Osteocyte (in vitro differentiated cells): ENCODE results near the gene MGP. TPM values are rescaled to one million over a fixed set of nuclear protein-coding genes. Genes with fewer than 3 reads are reported as not detected.

Source experiments
- DNase-seq: peaks from one replicate; pipeline ENCODE4 v3.0.0; 2021; ENCODE audit warnings: mixed read lengths; ENCODE audit not compliant: unreplicated experiment; ENCODE audit errors: extremely low spot score
- H3K27ac Mint-ChIP-seq: one replicate; pipeline ENCODE4 v1.8.0; 2021; ENCODE audit warnings: mild to moderate bottlenecking, mixed read lengths; ENCODE audit not compliant: unreplicated experiment
- H3K27me3 Mint-ChIP-seq: one replicate; pipeline ENCODE4 v1.8.0; 2021; ENCODE audit warnings: mixed read lengths; ENCODE audit not compliant: unreplicated experiment
- H3K36me3 Mint-ChIP-seq: one replicate; pipeline ENCODE4 v1.8.0; 2021; ENCODE audit warnings: mixed read lengths; ENCODE audit not compliant: unreplicated experiment
- H3K4me1 Mint-ChIP-seq: one replicate; pipeline ENCODE4 v1.8.0; 2021; ENCODE audit warnings: mixed read lengths; ENCODE audit not compliant: unreplicated experiment
- H3K4me3 Mint-ChIP-seq: one replicate; pipeline ENCODE4 v1.8.0; 2021; ENCODE audit warnings: mild to moderate bottlenecking, moderate library complexity, mixed read lengths; ENCODE audit not compliant: unreplicated experiment
- H3K9me3 Mint-ChIP-seq: one replicate; pipeline ENCODE4 v1.8.0; 2021; ENCODE audit warnings: mixed read lengths; ENCODE audit not compliant: unreplicated experiment
- total RNA-seq: library from RNA; stranded (reverse); gene quantifications from 2 replicates; pipeline ENCODE4 v1.2.1, GENCODE V29; 2021
- TF ChIP-seq, protein P1 (sequence below): fragments of 200-600 bp; sonication (generic); IDR thresholded peaks from 2 replicates; pipeline ENCODE4 v1.5.0; 2021; ENCODE audit warnings: antibody characterized with exemption, mild to moderate bottlenecking, moderate library complexity

The MGP gene
- total RNA-seq, 1 donor from 2014 or later, result 74.1 TPM

DNA sequence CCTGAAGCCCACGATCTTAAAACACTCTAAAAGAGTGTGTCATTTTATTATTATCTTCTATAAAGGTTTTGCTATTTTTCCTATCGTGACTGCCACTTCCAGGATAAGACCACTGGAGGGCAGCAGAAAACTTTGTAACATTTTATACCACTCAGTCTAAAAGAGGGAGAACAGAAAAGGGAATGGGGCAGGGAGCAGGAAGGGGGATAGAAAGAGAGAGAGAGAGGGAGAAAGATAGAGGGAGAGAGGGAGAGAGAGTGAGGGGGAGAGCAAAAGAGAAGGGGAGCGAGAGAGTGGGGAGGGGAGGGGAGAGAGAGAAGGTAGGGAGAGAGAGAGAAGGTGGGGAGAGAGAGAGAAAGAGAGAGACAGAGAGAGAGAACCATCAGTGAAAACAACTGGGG is 40.3 kb downstream of the MGP start:
- Mint-ChIP-seq H3K9me3 (peaks cover under 1% of the 10 kb centered on the region), H3K27ac (peak overlapping the region; percentile 53), H3K36me3 (no peaks in the 10 kb centered on the region), H3K27me3 (no peaks in the 10 kb centered on the region), H3K4me1 (peaks cover 56% of the 10 kb centered on the region), H3K4me3 (no peak overlapping the region)
- TF ChIP-seq, protein P1, sequence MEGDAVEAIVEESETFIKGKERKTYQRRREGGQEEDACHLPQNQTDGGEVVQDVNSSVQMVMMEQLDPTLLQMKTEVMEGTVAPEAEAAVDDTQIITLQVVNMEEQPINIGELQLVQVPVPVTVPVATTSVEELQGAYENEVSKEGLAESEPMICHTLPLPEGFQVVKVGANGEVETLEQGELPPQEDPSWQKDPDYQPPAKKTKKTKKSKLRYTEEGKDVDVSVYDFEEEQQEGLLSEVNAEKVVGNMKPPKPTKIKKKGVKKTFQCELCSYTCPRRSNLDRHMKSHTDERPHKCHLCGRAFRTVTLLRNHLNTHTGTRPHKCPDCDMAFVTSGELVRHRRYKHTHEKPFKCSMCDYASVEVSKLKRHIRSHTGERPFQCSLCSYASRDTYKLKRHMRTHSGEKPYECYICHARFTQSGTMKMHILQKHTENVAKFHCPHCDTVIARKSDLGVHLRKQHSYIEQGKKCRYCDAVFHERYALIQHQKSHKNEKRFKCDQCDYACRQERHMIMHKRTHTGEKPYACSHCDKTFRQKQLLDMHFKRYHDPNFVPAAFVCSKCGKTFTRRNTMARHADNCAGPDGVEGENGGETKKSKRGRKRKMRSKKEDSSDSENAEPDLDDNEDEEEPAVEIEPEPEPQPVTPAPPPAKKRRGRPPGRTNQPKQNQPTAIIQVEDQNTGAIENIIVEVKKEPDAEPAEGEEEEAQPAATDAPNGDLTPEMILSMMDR, result peak; percentile 77
- DNase-seq, result no peak

DNA sequence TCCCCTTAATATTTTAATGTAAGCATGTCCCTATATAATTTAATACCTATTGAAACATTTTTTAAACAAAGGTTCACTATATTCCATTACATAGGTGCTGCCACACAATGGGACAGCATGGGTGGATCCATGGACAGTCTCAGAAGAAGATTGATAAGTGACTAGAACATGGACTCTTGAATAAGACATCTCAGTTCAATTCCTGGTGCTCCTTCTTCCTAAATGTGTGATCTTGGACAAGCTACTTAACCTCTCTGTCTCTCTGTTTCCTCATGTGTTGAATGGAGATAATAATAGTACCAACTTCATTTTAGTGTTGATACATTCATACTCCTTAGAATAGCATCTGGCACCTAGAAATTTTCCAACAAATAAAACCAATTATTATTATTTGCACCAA is 41.3 kb downstream of the MGP start:
- TF ChIP-seq, protein P1, result no peak
- no peaks in the 10 kb centered on the region for H3K27me3 Mint-ChIP-seq
- H3K4me3 Mint-ChIP-seq, result no peak overlapping the region
- H3K4me1 Mint-ChIP-seq, result peaks cover 50% of the 10 kb centered on the region
- DNase-seq, result no peak
- H3K27ac Mint-ChIP-seq, result no peak overlapping the region
- H3K36me3 Mint-ChIP-seq, result peaks cover 1% of the 10 kb centered on the region
- H3K9me3 Mint-ChIP-seq, result peaks cover 8% of the 10 kb centered on the region

DNA sequence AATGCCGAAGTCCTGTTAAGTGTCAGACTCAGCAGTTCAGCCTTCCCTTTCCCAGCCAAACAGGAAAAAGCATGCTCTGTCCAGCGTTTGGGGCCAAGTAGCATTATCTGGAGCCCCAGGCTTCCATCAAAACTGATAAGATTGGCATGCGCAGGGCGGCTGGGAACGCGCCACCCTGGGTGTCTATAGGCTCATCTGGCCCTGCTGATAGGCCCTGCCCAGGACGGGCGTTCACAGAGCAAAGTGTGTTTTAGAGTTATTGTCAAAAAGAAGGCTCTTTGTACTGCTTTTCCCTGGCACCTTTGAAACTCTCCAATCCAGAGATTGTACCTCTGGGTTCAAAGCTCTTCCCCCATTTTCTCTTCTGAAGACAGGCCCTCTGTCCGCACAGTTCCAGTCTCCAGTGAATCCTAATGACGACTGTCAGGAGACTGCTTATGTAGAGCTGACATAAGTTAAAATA is 42.2 kb downstream of the MGP start, which contains the start of gene ART4:
Gene ART4, minus strand, starts transcription at position 102 of the 463 bp plus-strand sequence. CDS start 413 bp downstream, outside the sequence.
- DNase-seq, result no peak
- peak within 1 kb of the TSS; percentile 92 for H3K27ac Mint-ChIP-seq
- H3K4me1 Mint-ChIP-seq, result peaks cover 46% of the 10 kb centered on the region
- no peaks in the 10 kb centered on the region for H3K27me3 Mint-ChIP-seq
- peaks cover 13% of the 10 kb centered on the region for H3K9me3 Mint-ChIP-seq
- H3K36me3 Mint-ChIP-seq, result peaks cover 1% of the 10 kb centered on the region
- TF ChIP-seq, protein P1, result no peak
- no peak within 1 kb of the TSS for H3K4me3 Mint-ChIP-seq

DNA sequence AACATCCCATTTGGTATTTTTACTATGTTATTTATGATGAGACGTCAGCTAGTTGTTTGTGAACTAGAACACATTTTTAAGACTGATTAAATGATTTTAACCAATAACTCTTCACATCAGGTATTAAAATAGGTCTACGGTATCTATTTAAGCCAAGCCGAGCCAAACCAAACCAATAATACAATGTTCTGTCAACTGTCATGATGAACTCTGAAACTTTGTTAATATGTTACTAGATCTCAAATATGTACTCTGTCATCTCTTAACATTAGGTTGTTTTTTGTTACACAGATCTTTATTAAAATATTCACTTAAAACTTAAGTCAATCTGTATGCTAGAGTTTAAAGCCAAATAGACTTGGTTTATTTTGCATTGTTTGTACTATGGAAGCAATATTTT is 43.3 kb downstream of the MGP start:
- Mint-ChIP-seq H3K36me3 (peaks cover 1% of the 10 kb centered on the region), H3K27me3 (no peaks in the 10 kb centered on the region), H3K4me3 (no peak overlapping the region), H3K4me1 (peaks cover 47% of the 10 kb centered on the region), H3K27ac (peak overlapping the region; percentile 92), H3K9me3 (peaks cover 13% of the 10 kb centered on the region)
- TF ChIP-seq, protein P1, result no peak
- no peak for DNase-seq

DNA sequence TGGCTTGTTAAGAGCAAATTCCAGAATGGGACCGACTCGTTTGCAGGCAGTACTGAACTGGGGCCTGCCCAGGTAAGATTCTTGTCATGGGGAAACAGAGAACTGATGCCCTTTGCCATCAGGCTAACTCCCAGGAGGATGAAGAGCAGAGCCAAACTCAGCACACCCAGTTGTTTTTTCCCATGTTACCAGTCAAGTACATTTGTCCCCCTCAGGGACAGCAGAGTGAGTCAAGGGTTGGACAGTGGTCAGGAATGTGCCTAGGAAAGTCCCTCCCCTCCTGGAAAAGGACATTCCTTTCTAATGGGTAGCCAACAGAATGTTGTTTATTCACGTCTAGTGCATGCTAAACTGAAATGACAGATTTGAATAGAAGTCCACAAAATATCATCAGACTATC is 43.9 kb downstream of the MGP start:
- Mint-ChIP-seq H3K9me3 (peaks cover 13% of the 10 kb centered on the region), H3K4me1 (peaks cover 46% of the 10 kb centered on the region), H3K4me3 (no peak overlapping the region), H3K27me3 (no peaks in the 10 kb centered on the region), H3K36me3 (peaks cover 1% of the 10 kb centered on the region), H3K27ac (peak overlapping the region; percentile 92)
- TF ChIP-seq, protein P1, result no peak
- no peak for DNase-seq
